NCI-H526 (cell line): ENCODE measurements around the gene LIMD2.

Source experiments
- DNase-seq, 2 experiments: peaks; one replicate each; lab custom pipeline; 2025; lab: John Stamatoyannopoulos, UW

Gene LIMD2

DNA sequence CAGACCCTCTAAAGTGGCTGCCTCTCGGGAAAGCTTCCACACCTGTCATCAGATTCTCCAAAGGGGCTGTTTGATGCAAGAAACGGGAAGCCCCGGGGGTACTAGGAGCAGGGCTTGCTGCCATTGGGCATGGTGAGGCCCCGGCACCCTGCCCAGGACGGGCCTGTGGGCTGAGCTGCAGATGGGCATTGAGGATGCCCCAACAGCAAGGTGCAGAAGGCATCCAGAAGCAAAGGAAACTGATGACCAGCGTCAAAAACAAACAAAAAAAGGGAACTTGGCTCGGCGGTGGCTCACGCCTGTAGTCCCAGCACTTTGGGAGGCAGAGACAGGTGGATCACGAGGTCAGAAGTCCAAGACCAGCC is 1.5 kb upstream of the LIMD2 start:
- no peak for DNase-seq

- DNase-seq, result peak in 1 of 2 experiments; percentile 80
These were observed 867 bp upstream of the LIMD2 start for GRCh38 chr17:63700528-63701455.

GRCh38 chr17:63698886-63699637 is 863 bp downstream of the LIMD2 start:
- peak; percentile 24 to 76 for DNase-seq

GRCh38 chr17:63698381-63698885 is 1.5 kb downstream of the LIMD2 start:
- no peak for DNase-seq

DNA sequence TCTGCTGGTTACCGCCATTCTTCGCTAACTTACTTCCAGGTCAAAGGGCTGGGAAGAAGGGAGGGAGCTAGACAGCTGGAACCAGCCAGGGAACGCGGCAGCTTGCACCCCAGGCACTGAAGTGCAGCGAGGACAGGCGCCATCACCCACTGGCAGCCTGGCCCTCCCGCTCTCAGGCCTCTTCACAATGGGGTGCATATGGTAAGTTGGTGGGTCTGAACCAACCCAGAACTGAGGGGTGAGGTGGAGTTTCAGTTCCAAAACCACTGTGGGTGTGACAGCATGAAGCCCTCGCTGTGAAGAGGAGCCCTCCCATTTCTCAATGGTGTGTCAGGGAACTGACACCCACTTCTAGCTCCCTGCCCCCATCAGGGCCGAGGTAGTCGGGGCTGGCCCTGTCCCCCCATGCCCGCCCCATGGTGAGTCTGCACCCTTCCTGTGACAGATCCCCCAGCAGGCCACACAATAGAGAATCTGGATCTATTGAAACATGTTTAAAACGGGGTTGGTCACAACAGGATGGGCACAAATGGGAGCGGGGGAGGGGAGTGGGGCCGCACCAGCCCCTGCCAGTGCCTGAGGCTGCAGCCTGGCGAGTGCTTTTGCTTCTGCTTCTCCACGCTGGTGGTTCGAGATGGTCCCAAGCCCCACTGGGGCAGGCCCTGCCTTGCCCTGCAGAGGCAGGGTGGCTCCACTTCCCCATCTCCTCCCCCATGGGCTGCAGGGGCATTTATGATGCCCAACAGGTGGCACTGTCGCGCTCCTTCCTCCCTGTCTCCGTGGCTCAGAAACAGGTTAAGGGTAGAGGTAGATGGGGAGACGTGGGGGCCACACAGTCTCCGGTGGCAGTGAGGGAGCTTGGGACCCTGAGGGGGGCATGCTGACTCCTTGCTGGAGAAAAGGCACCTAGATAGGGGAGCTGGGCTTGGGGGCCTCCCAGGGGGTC is 2.3 kb downstream of the LIMD2 start:
- DNase-seq, result peak in 1 of 2 experiments; percentile 71

- peak; percentile 8 to 47 for DNase-seq
These were observed 3.5 kb downstream of the LIMD2 start for GRCh38 chr17:63696381-63696961.

DNA sequence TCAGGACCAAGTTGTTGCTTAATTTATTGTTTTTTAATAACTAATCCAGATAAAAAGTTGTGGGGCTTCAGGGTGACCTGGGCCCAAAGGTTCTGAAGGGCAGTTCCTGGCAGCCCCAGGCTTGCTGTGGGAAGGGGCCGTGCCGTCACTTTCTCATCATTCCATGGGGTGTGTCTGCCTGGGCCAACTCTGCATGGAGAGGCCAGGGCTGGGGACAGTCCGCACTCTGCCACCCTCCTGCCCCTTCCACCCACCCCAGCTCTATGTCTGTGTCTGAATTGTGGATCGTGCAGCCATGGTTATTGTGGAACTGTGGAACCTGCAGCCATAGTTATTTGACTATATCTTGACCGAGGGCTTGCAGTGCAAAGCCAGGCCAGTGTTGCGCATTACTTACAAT is 4.0 kb downstream of the LIMD2 start:
- DNase-seq, result no peak

GRCh38 chr17:63694950-63695773 is 4.8 kb downstream of the LIMD2 start:
- DNase-seq, result no peak

GRCh38 chr17:63694229-63694949 is 5.5 kb downstream of the LIMD2 start:
- no peak for DNase-seq

DNA sequence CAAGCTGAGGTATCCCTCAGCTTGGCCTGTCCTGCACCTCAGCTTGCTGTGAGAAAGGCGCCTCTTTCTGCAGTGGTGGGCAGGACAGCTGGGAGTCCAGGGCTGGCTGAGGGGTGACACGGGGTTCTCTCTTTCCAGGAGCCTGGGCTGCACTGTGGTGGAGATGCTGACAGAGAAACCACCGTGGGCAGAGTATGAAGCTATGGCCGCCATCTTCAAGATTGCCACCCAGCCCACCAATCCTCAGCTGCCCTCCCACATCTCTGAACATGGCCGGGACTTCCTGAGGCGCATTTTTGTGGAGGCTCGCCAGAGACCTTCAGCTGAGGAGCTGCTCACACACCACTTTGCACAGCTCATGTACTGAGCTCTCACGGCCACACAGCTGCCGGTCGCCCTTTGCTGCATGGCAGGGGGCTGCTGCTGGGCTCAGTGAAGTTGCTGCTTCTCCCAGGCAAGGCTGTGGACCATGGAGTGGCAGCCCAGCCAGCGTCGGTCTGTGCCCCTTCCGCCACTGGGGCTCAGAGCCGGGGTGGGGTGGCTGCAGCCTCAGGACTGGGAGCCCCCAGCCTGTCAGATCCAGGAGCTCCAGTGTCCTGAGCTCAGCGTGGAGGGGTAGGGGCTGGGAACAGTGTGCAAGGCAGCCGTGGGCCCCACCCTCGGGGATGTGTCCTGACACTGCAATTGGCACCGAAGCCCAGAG is 6.4 kb downstream of the LIMD2 start:
- no peak for DNase-seq

DNA sequence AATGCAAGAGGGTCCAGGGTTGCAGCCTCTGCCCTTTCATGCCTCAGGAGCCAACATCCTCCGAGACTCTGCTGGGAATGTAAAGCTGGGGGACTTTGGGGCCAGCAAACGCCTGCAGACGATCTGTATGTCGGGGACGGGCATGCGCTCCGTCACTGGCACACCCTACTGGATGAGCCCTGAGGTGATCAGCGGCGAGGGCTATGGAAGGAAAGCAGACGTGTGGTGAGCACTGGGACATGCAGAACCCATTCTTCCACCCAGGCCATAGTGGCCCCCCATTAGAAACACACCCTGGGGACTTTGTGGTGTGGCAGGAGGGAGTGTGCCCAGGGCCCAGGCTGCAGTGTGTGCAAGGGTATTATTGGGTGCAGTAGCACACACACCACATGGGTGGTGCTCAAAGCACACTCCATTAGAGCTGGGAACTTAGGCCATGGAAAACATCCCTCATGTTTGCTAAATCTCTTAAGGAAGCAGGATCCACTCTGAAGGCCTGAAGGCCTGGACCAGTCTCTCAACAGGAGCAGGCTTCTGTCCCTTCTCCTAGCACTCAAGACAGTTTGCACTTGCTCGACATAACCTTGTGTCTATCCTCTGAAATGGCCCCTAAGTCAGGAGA is 7.6 kb downstream of the LIMD2 start:
- peak in 1 of 2 experiments; percentile 21 for DNase-seq

DNA sequence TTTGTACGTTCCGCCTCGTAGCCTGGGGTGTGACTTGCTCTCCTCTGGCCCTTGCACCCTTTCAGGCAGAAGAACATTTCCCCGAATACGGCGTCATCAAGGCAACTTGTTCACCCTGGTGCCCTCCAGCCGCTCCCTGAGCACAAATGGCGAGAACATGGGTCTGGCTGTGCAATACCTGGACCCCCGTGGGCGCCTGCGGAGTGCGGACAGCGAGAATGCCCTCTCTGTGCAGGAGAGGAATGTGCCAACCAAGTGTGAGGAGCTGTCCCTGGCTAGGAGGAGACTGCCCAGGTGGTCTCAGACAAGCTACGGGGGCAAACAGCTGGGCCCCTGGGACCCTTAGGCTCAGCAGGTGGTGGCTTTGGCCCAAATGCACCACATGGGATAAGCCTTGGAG is 10.4 kb downstream of the LIMD2 start:
- DNase-seq, result no peak

DNA sequence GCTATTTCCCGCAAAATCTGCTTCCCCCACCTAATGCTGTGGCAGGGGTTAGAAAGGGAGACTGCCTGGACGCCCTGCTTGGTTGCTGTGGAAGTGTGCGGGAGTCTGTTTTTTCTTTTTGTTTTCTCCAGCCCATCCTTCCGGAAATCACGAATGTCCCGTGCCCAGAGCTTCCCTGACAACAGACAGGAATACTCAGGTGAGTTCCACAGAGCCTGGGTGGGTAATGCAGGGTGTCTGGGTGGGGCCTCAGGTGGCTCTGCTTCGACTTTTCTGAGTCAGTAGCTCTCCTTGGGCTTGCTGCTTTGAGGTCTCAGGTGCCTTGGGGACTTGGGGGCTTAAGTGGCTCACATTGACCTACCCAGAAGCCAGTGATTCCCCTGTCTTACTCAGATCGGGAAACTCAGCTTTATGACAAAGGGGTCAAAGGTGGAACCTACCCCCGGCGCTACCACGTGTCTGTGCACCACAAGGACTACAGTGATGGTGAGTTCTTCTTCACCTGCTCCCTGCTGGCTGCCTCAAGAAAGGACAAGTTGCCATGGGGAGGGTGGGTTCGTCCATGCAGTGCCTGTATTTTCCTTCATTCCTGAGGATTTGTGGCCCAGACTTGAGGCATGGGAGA is 11.4 kb downstream of the LIMD2 start:
- DNase-seq, result no peak

DNA sequence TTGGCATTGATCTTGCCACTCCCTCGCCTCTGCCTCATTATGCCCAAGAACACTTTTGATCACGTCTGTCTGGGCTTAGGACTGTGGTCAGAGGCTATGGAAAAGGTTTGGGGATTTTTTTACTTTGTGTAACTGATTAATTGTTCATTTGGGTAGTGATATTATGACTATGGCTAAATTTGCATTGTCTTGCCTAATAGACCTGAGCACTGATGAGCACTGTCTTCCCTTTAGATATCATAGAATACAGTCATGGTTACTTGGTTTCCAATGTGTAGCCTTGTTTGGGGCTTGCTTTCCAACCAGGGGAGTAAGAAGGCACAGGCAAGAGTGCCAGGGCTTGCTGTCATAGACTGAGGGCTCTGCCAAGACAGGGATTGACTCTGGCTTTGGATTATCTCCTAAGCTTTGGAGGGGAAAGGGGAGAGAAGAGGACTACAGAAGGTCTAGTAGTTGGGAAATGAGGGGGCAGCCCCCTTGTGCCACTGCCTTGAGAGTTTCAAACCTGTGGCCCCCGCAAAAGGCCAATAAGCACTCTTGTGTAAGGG is 13.7 kb downstream of the LIMD2 start:
- no peak for DNase-seq

- DNase-seq, result no peak
These were observed 14.3 kb downstream of the LIMD2 start for GRCh38 chr17:63685578-63685977.

DNA sequence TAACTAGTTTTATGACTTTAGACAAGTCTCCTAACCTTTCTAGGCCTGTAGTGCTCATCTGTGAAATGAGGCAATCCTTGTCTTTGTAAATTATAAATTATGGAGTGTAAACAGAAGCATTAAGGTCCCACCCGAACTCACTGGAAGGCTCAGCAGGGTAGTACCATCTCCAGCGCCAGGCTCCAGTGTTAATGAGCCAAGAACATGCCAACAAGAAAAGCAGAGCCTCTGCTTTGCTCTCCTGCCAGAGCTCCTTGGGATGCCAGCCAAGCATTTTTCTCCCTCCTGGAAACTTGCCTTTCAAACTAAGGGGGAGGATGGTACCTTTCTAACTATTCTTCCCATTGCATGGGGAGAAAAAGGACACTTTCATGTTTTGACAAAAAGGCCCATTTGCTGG is 14.9 kb downstream of the LIMD2 start:
- no peak for DNase-seq

GRCh38 chr17:63682981-63683380 is 16.9 kb downstream of the LIMD2 start:
- no peak for DNase-seq

- DNase-seq, result no peak
These were observed 17.5 kb downstream of the LIMD2 start for GRCh38 chr17:63682441-63682840.
